Fibroblast of skin of right quadriceps (primary cell): ENCODE results near the gene CCDC106.

Experiments
- DNase-seq: peaks from one replicate; pipeline ENCODE4 v3.0.0-alpha.2; 2013

Gene CCDC106

DNA sequence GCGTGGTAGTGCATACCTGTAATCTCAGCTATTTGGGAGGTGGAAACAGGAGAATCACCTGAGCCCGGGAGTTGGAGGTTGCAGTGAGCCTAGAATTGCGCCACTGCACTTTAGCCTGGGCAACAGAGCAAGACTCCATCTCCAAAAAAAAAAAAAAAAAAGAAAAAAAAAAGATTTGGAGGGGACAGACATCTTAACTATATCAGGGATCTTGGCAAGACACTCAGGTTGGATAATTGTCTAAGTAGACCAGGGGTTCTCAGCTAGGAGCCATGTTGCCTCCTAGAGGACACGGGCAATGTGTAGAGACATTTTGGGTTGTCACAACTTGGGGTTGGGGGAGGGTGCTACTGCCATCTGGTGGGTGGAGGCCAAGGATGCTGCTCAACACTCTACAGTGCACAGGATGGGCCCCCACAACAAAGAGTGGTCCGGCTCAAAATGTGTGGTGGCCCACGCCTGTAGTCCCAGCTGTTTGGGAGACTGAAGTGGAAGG lies 9.1 kb upstream of the CCDC106 start:
- DNase-seq = peak; percentile 42

DNA sequence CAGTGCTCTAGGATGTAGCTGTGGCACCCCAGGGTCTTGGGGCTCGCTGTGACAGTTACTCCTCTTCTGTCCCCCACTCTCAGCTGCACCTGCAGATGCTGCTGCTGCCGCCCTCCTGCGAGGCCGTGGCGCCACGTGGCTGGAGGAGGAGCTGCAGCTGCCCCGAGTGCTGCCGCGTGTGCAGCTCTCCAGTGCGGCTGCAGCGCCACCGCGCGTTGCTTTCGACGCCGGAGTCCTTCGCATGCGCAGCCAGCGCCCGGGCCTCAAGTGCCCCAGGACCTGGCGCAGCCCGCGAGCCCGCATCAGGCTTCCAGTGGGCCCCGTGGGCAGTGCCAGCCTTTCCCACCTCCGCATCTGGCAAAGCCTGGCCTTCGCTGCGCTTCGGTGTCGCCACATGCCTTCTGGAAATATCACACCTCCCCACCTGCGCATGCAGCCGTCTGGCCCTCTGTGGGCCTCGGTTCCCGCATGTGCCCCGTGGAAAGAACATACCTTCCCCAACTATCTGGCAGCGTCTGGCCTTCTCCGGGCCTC lies 7.9 kb upstream of the CCDC106 start:
- peak; percentile 74 for DNase-seq

DNA sequence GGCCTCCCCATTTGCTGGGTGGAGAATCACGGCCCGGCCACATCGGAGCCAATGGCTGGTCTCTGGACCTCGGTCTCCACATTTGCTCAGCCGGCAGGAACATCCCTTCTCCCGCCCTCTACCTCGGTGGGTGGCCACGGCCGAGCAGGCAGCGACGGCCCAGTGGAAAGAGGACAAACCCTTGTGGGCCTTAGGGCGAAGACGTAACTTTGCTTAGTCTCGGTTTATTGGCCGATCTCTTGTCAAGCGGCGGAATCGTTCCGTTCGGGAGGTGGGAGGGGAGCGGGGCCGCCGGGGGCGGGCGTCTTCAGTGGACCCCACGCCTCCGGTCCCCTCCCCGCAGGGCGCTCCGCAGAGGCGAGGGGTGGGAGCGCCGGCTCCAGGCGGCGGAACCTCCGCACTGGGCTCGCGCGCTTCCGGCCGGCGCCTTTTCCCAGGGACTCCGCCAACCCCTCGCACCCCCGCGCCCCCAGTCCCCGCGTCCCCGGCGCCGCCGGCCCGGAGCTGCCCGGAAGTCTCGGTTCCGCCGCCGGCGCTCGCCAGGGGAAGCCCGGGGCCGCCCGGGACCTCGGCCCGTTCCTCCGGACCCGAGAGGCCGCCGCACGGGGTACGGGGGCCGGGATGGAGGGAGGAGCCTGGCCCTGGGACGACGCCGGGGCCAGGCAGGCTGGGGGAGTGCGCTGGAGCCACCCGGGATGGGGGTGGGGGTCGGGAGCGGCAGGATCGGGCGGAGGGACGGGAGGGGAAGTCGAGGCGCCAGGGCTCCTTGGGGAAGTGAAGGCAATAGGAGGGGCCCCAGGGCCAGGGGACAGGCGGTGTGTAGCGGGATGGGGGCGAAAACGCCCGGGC lies 7.2 kb upstream of the CCDC106 start, which contains the start of gene ZNF580:
TSS of gene ZNF580 (plus strand) at position 426 of the 849 bp plus-strand sequence. CDS start 1,507 bp downstream, outside the sequence.
- peak; percentile 82 for DNase-seq

DNA sequence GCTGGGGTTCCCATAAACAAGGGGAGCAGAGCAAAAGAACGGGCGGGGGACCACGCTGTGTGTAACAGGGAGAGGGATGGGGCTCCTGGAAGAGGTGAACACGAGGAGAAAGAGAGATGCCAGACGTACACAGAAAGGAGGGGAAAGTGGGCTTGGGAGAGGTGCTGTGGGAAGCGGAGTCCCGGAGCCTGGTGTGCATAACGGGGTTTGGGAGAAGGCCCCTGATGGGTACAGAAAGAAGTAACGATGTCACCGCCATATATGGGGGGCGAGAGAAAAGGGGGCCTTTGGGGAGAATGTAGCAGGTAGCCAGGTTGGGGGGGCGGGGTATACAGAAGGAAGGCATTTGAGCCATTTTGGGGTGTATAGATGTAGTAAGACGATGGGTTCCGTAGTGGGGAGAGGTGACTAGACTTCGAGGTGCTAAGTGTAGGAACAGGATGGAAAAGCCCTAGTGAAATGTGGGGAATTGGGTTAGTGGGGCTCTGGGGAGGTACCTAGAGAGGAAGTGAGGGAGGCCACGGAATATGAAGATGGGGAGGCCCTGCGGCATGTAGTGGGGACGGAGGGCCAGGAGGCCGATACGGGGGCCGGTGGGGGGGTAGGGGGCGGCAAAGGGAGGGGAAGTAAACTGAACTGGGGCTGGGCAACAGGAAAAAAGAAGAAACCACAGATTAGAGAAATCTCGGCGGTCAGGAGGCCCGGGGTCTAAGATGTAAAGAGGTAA lies 6.4 kb upstream of the CCDC106 start:
- DNase-seq = peak; percentile 22

DNA sequence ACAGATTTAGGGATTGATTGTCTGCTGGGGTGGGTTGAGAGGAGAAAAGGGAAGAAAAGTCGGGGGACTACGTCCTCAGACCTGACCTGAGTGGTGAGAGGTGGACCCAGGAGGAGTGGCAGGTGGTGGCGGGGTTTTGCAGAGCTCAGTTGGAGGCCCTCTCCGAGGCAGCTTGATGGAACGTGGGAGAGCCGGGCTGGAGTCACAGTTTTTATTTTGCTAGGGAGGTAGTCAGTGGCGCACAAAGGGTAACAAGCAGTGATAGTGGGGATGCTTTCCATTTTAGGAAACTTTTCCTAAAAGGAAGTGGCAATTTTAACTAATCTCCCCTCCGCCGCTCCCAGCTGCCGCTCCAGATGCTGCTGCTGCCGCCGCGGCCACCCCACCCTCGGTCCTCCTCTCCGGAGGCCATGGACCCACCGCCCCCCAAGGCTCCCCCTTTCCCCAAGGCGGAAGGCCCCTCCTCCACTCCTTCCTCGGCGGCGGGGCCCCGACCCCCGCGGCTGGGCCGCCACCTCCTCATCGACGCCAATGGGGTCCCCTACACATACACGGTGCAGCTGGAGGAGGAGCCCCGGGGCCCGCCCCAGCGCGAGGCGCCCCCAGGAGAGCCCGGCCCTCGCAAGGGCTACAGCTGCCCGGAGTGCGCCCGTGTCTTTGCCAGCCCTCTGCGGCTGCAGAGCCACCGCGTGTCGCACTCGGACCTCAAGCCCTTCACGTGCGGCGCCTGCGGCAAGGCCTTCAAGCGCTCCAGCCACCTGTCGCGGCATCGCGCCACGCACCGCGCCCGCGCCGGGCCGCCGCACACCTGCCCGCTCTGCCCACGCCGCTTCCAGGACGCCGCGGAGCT lies 5.6 kb upstream of the CCDC106 start:
- no peak for DNase-seq

DNA sequence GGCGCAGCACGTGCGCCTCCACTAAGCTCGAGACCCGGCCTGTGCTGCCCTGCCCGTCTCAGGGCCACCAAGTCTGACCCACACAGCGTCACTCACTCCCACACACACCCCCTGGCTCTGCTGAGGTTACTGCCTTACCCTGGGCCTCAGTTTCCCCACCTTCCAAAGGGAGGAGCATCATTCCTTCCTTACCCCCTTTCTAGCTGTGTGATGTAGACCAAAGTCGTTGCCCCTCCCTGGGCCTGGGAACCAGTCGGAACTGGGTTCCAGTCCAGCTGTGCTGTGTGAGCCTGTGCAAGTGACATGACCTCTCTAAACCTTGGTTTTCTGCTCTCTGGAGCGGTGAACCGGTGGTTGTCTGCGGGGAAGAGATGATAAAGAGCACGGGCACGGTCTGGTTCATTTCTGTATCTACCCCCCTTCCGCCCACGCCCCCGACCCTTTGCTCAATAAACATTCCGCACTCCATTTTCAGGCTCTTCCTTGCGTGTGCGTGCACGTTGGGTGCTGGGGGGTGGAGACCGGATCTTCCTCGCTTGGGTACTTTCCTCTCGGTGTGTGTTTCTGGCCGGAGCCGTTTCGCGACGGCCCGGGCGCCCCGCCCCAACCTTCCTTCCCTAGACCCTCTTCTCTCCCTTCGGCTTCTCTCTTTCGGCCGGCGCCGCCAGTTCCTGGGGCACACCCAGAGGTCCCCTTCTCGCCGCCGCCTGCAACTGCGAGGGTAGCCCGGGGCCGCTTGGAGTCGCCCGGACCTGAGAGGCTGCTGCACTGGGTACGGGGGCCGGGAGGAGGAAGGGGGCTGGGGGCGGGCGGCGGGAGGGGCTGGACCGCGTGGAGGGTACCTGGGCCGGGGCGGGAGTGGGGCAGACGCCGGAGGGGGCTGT lies 4.8 kb upstream of the CCDC106 start, which contains the start of gene ZNF581:
TSS of gene ZNF581 (plus strand) at position 647 of the 884 bp plus-strand sequence. CDS start 923 bp downstream, outside the sequence.
- peak; percentile 71 for DNase-seq

DNA sequence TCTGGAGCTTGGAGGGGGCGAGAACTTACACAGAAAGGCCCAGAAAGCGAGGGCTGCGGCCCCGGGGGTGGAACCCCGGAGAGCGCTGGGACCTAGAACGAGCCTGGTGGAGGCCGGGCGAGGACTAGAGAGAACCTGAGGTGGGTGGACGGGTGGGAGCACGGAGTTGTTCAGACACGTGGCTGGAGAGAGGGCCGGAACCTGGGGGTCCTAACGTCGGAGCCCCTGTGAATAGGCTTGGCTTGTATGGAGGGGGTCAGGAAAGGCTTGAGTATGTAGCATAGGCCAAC lies 4.2 kb upstream of the CCDC106 start:
- no peak for DNase-seq

DNA sequence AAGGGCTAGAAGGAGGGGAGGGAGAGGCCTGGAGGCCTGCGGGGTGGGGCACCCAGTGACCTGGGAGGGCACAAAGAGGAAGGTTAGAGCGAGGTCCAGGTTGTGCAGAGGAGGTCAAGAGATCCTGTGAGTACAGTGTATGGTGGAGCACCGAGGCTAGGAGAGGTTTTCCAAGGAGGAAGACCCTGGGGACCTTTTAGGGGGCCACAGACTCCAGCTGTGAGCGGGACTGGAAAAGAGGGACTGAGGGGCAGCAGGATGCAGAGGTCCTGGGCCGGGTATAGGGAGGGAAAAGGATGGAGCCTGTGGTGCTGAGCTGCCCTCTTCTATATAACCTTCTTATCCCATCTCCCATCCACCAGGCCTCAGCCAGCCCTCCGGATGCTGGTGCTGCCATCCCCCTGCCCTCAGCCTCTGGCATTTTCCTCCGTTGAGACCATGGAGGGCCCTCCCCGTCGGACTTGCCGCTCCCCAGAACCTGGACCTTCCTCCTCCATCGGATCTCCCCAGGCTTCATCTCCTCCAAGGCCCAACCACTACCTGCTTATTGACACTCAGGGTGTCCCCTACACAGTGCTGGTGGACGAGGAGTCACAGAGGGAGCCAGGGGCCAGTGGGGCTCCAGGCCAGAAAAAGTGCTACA lies 3.7 kb upstream of the CCDC106 start:
- DNase-seq = no peak

DNA sequence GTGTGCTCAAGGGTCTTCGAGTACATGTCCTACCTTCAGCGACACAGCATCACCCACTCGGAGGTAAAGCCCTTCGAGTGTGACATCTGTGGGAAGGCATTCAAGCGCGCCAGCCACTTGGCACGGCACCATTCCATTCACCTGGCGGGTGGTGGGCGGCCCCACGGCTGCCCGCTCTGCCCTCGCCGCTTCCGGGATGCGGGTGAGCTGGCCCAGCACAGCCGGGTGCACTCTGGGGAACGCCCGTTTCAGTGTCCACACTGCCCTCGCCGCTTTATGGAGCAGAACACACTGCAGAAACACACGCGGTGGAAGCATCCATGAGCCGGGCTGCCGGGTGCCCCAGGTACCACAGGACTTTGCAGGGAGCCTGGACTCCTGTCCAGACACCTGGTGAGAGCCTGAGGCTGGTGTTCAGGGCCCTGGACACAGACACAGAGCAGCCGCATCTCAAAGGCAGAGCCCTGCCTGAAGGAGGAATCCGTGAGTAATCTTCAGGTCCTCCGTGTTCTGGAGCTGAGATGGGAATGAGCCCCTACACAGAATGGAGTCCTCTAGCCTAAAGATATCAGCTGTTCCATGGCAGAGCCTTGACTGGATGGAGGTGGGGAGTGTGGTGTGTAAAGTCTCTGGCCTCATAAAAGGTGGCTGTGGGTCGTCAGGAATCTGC lies 3.0 kb upstream of the CCDC106 start:
- no peak for DNase-seq

DNA sequence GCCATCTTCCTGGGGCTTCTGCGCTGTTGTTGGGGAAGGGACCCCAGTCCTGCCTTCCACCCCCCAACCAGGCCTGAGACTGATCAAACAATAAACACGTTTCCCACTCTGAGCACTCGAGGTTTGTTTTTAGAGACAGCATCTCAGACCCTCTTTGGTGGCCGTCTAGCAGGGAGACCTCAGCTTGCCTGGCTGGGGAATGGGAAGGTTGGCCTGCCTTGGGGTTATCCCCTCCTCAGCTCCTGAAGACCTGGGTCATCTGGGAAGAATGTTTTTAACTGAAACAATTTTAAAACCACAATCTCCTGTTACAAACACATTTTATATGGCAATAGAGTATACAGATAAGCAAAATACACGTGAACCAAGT lies 2.5 kb upstream of the CCDC106 start:
- no peak for DNase-seq

DNA sequence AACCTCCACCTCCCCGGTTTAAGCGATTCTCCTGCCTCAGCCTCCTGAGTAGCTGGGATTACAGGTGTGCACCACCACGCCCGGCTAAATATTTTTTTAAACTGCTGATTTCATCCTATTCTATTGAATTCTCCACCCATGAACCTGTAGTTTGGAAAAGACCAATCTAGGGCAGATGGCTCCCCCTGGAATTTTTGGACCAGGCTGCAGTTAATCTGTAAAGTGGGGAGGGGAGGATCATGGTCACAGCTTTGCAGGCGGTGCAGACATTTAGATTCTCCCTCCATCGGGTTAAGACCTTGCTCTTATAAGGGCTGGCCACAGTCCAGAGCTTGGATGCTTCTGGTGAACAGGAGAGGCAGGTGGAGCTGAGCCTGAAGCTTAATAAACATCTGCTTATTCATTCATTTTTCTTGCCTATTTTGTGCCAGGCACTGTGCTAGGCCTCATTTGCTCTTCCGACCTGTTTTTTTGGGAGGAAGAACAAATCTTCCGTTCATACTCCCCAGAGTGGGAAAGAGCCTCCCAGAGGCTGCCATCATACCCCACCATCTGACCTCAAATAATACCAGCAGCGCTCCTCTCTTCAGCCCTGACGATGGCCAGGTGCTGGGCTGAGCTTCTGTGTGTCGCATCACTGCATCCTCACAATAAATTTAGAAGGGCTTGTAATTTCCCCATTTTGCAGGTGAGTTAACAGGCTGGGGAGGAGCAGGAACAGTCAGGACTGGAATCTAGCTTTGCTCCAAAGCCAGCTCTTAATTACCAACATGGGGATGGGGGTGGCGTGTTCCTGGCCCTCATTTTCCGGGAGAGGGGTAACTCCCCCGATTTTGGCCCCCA lies 902 bp upstream of the CCDC106 start:
- DNase-seq = no peak

DNA sequence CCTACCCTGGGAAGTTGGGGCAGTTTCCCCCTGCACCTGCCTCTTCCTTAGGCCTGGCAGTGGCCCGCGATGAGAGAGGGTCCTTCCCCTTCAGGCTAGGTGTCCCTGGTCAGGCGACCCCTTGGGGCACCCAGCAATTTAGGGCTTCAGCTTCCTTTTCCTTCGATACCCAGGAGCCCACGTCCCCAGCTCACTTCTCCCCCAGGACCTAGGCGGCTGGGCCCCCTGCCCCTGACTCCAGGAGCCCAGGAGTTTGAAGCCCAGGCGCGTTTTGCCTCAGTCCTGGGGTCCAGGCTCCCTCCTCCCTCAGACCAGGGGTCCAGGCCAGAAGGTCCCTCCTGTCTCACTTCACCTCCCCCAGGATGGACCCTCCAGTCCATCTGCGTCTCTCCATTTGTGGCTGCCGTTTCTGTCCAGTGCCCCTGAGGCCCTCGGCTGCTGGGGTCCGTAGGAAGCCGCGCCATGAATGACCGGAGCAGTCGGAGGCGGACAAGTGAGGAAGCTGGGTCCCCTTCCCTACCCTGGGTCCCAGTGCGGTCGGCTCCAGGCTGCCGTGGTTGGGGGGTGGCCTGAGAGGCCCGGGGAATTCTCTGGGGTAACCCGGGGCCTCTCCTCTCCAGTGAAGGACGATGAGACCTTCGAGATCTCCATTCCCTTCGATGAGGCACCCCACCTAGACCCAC lies 714 bp downstream of the CCDC106 start:
- no peak for DNase-seq

DNA sequence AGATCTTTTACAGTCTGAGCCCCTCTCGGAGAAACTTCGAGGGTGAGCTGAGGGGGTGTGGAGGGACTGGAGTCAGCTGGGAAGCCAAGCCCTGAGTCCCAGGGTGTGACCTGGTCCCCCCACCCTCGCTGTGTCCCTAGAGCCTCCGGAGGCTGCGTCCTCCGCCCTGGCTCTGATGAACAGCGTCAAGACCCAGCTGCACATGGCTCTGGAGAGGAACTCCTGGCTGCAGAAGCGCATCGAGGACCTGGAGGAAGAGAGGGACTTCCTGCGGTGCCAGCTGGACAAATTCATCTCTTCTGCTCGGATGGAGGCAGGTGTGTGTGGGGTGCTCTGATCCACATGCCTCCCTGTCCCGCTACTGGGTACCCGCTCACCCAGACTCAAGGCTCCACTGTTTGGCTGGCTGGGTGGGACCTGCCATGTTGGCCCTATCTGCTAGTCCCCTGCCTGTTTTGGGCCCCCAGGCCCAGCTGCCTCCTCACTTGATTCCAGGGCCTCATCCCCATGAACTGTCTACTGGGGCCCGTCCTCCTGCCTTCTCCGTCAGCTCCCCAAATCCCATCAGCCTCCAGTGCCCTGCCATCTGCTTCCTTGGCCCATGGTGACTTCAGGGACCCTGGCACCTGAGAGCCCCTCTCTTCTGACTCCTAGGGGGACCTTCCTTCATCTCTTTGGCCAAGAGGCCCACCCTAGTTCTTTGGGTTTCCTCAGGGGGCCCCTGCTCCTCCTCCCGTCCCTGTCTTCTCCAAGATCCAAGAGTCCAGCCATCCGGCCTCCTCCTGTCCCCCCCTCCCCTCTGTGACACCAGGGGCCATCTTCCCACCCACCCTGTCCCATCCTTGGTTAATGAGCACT lies 1.5 kb downstream of the CCDC106 start:
- no peak for DNase-seq

DNA sequence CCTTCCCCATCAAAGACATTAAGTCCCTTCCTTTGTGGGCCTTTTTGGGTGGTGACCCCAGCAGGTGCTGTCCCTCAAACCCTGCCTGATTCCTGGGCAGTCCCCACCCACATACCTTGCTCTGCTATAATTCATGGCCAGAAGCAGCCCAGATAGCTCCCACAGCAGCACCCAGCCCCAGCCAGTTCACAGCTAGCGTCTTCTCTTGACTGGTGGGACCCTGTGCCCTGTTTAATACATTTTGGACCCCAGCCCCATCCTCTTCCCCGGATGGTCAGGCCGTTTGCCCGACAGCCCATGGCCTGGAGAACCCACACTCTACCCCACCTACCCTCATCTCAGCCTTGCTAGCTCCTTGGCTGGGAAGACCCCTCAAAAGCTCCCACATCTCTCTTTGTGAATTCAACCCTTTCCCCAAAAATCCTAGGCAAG lies 2.1 kb downstream of the CCDC106 start:
- DNase-seq = no peak

DNA sequence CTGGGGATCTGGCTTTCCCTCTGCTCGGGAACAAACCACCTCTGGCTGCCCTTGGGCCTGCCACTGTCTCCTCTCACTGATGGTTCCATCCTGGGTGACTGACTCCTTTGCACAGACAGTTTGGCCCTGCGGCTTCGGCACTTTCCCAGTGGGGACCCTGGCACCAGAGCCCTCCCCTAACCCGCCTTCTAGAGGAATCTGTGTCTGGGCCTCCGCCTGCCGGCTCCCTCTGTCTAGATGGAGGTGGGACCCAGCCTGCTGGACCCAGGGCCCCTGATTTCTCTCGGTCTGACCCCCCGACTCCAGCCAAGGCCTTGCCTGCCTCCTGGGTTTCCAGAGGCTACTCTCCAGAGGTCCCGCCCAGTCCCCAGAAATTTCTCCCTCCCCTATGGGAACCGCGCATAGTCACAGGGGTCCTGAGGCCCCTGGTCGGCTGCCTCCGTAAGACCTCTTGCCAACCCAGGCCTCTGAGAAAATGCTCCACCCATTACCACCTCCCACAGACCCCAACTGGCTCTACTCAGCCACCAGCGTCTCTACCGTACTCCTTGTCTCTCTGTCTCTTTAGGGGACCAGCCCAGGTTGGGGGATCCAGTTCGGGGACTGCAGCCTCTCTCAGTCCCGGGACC lies 2.7 kb downstream of the CCDC106 start:
- DNase-seq = no peak

DNA sequence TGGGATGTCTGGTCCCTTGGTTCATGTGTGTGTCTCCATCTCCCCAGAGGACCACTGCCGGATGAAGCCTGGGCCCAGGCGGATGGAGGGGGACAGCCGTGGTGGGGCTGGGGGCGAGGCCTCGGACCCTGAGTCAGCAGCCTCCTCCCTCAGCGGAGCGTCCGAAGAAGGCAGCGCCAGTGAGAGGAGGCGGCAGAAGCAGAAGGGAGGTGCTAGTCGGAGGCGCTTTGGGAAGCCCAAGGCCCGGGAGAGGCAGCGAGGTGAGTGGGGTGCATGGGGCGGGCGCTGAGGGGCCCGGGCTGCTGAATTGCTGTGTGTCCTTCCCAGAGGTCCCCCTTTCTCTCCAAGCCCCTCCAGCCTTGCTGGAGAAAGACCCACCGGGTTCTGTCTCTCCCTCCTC lies 3.2 kb downstream of the CCDC106 start:
- no peak for DNase-seq

DNA sequence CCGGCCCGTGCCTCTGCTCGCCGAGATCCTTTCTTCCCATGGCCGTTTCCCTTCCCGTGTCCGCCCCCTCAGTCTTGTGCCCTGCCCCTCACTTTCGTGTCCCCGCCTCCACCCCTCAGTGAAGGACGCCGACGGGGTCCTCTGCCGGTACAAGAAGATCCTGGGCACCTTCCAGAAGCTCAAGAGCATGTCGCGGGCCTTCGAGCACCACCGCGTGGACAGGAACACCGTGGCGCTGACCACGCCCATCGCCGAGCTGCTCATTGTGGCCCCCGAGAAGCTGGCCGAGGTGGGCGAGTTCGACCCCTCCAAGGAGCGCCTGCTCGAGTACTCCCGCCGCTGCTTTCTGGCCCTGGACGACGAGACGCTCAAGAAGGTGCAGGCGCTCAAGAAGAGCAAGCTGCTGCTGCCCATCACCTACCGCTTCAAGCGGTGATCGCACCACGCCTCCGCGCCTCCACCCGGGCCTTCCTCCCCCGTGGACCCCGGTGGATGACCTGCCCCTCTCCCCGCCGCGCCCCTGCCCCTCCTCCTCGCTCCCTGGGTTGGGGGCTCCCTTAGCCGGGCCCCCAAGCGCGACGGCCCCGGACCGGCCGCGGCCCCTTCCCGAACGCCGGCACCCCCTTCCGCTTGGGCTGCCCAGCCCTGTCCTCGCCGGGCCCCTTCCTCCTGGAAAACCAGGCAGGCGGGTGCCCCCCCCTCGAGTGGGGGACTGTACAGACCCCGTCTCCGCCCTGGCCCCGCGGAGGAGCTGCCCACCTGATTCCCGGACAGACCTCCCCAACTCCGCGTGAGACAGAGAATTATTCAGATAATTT lies 4.5 kb downstream of the CCDC106 start:
- no peak for DNase-seq
